HL-60/S4 treated with phorbol 12-myristate 13-acetate at 8.2 ng/mL for 4 days and 3 days (cell line): Measurements from ENCODE around the gene TARDBP.
"Not testable (repeated sequence)": the region's sequence is repeated elsewhere in the genome, so short reads cannot be mapped to it uniquely, and the experiment has no call there.

Source experiments
- in situ Hi-C: fragments of 300-500 bp; cut with MboI; formaldehyde crosslinking; loops from 2 replicates; pipeline ENCODE4 v1.15.0; 2022; ENCODE audit warnings: low sequenced_read_pairs

TARDBP gene

DNA sequence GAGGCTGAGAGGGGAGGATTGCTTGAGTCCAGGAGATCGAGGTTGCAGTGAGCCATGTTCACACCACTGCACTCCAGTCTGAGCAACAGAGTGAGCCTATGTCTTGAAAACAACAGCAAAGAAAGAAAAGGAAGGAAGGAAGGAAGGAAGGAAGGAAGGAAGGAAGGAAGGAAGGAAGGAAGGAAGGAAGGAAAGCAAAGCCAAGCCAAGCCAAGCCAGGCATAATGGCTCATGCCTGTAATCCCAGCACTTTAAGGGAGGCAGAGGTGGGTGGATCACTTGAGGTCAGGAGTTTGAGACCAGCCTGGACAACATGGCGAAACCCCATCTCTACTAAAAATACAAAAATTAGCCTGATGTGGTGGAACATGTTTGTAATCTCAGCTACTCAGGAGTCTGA is 20.4 kb upstream of the TARDBP start:
- in situ Hi-C loops: not testable (repeated sequence)

- in situ Hi-C loops: no loop called here
Observed at GRCh38 chr1:10992864-10993263, 19.6 kb upstream of the TARDBP start.

GRCh38 chr1:10996100-10996499 is 16.4 kb upstream of the TARDBP start:
- in situ Hi-C loops: no loop called here

DNA sequence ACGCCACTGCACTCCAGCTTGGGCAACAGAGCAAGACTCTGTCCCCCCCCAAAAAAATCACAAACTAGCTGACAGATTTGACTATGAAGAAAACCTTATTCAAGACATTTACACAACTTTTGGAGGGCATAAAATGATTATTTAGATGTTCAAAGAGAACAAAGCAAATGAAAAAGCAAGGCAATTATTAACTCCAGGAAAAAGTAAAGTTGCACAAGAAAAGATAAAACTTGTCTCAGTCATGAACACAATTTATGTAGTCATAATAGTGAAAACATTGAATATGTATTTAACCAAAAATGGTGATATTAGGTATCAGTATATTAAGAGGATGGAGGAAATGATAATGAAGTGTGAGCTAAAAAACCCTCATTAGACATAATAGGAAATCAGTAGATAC is 11.9 kb upstream of the TARDBP start:
- in situ Hi-C loops: no loop called here

DNA sequence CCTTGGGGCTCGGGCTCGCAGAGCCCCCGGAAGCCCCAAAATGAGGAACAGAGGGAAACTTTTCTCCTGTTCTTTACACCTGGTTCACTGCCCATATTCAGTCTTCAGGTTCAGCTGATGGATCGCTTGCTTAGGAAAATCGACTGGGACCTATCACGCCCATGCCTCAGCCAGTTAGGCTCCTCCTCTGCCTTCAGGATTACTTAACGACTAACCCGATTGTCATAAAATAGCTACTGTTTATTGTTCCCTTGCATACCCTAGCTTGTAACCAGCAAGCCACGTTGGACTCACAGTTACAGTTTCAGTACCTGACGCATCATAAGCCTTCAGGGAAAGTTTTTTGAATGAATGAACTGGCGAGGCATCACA is 692 bp downstream of the TARDBP start:
- in situ Hi-C loops: no loop called here

GRCh38 chr1:11019358-11019757 is 6.9 kb downstream of the TARDBP start:
- in situ Hi-C loops: not testable (repeated sequence)

- in situ Hi-C loops: no loop called here
Observed at GRCh38 chr1:11019971-11020370, 7.5 kb downstream of the TARDBP start.

DNA sequence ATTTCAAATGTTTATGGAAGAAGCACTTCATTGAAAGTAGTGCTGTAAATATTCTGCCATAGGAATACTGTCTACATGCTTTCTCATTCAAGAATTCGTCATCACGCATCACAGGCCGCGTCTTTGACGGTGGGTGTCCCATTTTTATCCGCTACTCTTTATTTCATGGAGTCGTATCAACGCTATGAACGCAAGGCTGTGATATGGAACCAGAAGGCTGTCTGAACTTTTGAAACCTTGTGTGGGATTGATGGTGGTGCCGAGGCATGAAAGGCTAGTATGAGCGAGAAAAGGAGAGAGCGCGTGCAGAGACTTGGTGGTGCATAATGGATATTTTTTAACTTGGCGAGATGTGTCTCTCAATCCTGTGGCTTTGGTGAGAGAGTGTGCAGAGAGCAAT is 10.7 kb downstream of the TARDBP start:
- in situ Hi-C loops: no loop called here

GRCh38 chr1:11024154-11024873 is 11.9 kb downstream of the TARDBP start:
- in situ Hi-C loops: no loop called here

DNA sequence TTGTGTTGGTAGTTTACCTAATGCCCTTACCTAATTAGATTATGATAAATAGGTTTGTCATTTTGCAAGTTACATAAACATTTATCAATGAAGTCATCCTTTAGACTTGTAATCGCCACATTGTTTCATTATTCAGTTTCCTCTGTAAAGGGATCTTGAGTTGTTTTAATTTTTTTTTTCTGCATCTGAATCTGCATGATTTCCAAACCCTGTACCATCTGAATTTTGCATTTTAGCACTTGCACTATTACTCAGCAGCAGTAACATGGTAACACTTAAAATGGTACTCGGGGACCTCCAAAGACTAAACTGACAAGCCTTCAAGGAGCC is 12.4 kb downstream of the TARDBP start:
- in situ Hi-C loops: loop anchor here (25.0 kb wide), 1 partner anchor 612 kb away; no protein-coding TSS in a partner anchor

- in situ Hi-C loops: loop anchor here (25.0 kb wide), 1 partner anchor 612 kb away; no protein-coding TSS in a partner anchor
Observed at GRCh38 chr1:11025618-11026017, 13.2 kb downstream of the TARDBP start.

- in situ Hi-C loops: loop anchor here (25.0 kb wide), 1 partner anchor 611 kb away; no protein-coding TSS in a partner anchor
Observed at GRCh38 chr1:11026052-11026451, 13.6 kb downstream of the TARDBP start.

GRCh38 chr1:11026903-11027302 is 14.4 kb downstream of the TARDBP start:
- in situ Hi-C loops: loop anchor here (25.0 kb wide), 1 partner anchor 610 kb away; no protein-coding TSS in a partner anchor

DNA sequence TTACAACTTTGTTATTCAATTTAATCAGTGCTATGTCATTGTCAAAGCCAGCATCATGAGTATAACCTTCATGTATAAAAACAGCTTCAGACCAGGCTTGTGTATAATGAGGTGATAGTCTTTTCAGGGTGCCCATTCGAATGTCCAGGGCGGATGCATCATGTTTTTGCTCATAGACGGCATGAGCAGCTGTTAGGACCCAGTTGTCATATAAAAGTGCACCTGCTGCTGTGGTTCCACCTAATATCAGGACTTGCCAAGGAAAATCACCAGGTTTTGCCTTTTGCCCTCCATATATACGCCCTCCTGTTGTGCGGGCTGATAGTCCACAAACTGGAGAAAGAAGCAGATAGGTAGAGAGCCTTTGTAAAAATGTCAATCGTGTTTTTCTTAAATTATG is 14.9 kb downstream of the TARDBP start:
- in situ Hi-C loops: loop anchor here (25.0 kb wide), 1 partner anchor 610 kb away; no protein-coding TSS in a partner anchor

GRCh38 chr1:11028018-11028417 is 15.6 kb downstream of the TARDBP start:
- in situ Hi-C loops: loop anchor here (25.0 kb wide), 1 partner anchor 609 kb away; no protein-coding TSS in a partner anchor

GRCh38 chr1:11030865-11031264 is 18.4 kb downstream of the TARDBP start:
- in situ Hi-C loops: loop anchor here (25.0 kb wide), 1 partner anchor 606 kb away; no protein-coding TSS in a partner anchor

DNA sequence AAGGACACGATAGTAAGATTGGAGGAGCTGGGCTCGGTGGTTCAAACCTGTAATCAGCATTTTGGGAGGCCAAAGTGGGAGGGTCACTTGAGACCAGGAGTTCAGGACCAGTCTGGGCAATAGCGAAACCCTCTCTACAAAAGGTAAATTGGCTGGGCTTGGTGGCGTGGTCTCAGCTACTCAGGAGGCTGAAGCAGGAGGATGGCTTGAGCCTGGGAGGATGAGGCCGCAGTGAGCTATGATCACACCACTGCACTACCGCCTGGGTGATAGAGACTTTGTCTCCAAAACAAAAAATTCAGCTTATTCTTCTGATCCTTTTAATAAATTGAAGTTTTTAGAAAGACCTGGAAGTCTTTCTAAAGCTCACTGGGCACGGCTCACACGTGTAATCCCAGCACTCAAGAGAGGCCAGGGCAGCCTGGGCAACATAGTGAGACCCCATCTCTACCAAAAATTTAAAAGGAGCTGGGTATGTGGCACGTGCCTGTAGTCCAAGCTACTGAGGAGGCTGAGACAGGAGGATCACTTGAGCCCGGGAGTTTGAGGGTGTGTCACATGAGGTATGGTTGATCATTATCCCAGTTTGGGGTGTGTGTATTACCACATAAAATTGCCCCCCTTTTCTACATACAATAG is 19.3 kb downstream of the TARDBP start:
- in situ Hi-C loops: loop anchor here (25.0 kb wide), 1 partner anchor 606 kb away; no protein-coding TSS in a partner anchor

- in situ Hi-C loops: loop anchor here (25.0 kb wide), 1 partner anchor 600 kb away; no protein-coding TSS in a partner anchor
Observed at GRCh38 chr1:11037019-11037739, 24.7 kb downstream of the TARDBP start.

- in situ Hi-C loops: loop anchor here (25.0 kb wide), 1 partner anchor 600 kb away; no protein-coding TSS in a partner anchor
Observed at GRCh38 chr1:11037740-11038182, 25.3 kb downstream of the TARDBP start.

- in situ Hi-C loops: loop anchor here (25.0 kb wide), 1 partner anchor 598 kb away; no protein-coding TSS in a partner anchor
Observed at GRCh38 chr1:11039351-11040104, 27.1 kb downstream of the TARDBP start.

DNA sequence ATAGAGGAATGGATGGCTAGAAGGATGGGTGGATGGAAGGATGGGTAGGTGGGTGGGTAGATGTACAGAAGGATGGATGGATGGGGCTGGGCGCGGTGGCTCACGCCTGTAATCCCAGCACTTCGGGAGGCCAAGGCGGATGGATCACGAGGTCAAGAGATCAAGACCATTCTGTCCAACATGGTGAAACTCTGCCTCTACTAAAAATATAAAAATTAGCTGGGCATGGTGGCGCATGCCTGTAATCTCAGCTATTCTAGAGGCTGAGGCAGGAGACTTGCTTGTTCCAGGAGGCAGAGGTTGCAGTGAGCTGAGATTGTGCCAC is 27.6 kb downstream of the TARDBP start:
- in situ Hi-C loops: loop anchor here (25.0 kb wide), 1 partner anchor 597 kb away; no protein-coding TSS in a partner anchor
